Sigmoid colon (tissue), 3 donors: Measurements from ENCODE around the gene CCKAR.

Experiments used
- CTCF ChIP-seq, 4 experiments: fragments of 450-650 bp in 3 of 4; fragments of 200-600 bp in 1 of 4; IDR thresholded peaks; one replicate each; pipeline ENCODE4 v1.5.1; 2016 to 2019; ENCODE audit warnings: antibody characterized with exemption in 4 of 4, mild to moderate bottlenecking in 3 of 4, moderate library complexity in 2 of 4
- POLR2A ChIP-seq, 2 donors: fragments of 450-650 bp; IDR thresholded peaks; one replicate each; pipeline ENCODE4 v1.6.1; 2016; ENCODE audit warnings: antibody characterized with exemption in 2 of 2, mild to moderate bottlenecking in 2 of 2, moderate library complexity in 2 of 2

- TF ChIP-seq POLR2A (IDR thresholded peaks at IDR 0.05) (no peak), CTCF (IDR thresholded peaks at IDR 0.05) (no peak)
These were observed 941 bp downstream of the CCKAR start for GRCh38 chr4:26489101-26489985.
